ENCODE results near the gene EML2.

- TF ChIP-seq POLR2AphosphoS5 (IDR thresholded peaks at IDR 0.05; ENCODE audit: low read depth, low read length) (no peak), POLR2A (IDR thresholded peaks at IDR 0.05; ENCODE audit: low read depth, low read length) (no peak), TAF1 (IDR thresholded peaks at IDR 0.05; ENCODE audit: borderline replicate concordance, low read depth, low read length) (no peak)
Observed at GRCh38 chr19:45564131-45564780, 74.9 kb downstream of the EML2 start.

Data from GM12892 (cell line).